ENCODE measurements around the gene SACM1L. TPM values are rescaled to one million over a fixed set of nuclear protein-coding genes. Genes with fewer than 3 reads are reported as not detected.

Gene SACM1L
- total RNA-seq, 4 donors from 2014 or later: 33.2 to 37.4 (median 36.2) TPM

DNA sequence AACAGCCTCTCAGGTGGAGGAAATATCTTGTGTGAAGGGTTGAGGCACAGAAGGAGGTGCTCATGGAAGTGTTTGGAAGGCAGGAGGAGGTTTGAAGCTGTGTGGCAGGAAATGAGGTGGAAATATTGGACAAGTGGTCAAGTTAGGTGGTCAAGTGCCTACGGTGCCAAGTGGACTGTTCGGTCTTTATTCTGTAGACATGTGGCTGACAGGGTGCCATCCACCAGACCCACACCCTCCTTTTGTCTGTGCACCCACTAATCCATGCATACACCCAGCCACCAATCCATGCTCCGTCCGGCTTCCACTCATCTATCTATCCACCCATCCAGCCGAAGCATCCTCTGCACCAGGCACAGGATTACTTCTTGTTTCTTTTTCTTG lies 105.0 kb downstream of the SACM1L start:
- TF ChIP-seq POLR2AphosphoS5 (IDR thresholded peaks at IDR 0.05): no peak
- TF ChIP-seq, protein P1, sequence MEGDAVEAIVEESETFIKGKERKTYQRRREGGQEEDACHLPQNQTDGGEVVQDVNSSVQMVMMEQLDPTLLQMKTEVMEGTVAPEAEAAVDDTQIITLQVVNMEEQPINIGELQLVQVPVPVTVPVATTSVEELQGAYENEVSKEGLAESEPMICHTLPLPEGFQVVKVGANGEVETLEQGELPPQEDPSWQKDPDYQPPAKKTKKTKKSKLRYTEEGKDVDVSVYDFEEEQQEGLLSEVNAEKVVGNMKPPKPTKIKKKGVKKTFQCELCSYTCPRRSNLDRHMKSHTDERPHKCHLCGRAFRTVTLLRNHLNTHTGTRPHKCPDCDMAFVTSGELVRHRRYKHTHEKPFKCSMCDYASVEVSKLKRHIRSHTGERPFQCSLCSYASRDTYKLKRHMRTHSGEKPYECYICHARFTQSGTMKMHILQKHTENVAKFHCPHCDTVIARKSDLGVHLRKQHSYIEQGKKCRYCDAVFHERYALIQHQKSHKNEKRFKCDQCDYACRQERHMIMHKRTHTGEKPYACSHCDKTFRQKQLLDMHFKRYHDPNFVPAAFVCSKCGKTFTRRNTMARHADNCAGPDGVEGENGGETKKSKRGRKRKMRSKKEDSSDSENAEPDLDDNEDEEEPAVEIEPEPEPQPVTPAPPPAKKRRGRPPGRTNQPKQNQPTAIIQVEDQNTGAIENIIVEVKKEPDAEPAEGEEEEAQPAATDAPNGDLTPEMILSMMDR (IDR thresholded peaks at IDR 0.05): no peak
- TF ChIP-seq POLR2A (IDR thresholded peaks at IDR 0.05; ENCODE audit: low read depth): no peak
- no peak for TF ChIP-seq EP300 (IDR thresholded peaks at IDR 0.05)
- H3K4me3 ChIP-seq: no peak overlapping the region
- no peak for DNase-seq (ENCODE audit: extremely low spot score)
- intact Hi-C loops (cut with DNase I): no loop called here
- no peaks in the 10 kb centered on the region for H3K36me3 ChIP-seq
- H3K27ac ChIP-seq (replicated peaks in 1 of 4): no peak overlapping the region
- peaks cover 0 to 9% (median 7%) of the 10 kb centered on the region in 4 donors for H3K9me3 ChIP-seq
- WGBS: 95% methylated on average over 5 of the region's 5 CpGs
- H3K27me3 ChIP-seq: peaks cover 8 to 45% (median 25%) of the 10 kb centered on the region in 4 donors
- H3K4me1 ChIP-seq: peaks cover 11 to 17% (median 13%) of the 10 kb centered on the region in 4 donors

DNA sequence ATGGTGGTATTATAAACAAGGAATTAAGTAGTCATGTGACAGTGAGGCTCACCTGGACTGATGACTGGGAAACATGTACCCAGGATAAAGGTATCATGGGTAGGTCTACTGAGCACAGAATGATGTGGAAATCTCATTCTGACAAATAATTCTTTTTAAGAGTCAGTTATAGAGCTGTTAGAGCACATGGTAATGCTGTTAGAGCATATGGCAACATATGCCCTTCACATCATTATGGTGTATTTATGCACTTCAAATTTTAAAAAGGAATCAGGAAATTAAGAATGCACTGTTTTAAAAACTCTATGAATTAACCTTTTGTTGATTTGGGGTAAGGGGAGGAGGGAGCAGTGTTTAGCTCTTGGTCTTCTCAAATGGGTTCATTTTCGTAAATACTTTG lies 105.5 kb downstream of the SACM1L start:
- no peak for TF ChIP-seq EP300 (IDR thresholded peaks at IDR 0.05)
- no peak for TF ChIP-seq POLR2A (IDR thresholded peaks at IDR 0.05; ENCODE audit: low read depth)
- TF ChIP-seq POLR2AphosphoS5 (IDR thresholded peaks at IDR 0.05): no peak
- TF ChIP-seq, protein P1 (IDR thresholded peaks at IDR 0.05): no peak
- H3K27me3 ChIP-seq: peaks cover 8 to 50% (median 27%) of the 10 kb centered on the region in 4 donors
- H3K4me1 ChIP-seq: peaks cover 11 to 17% (median 13%) of the 10 kb centered on the region in 4 donors
- DNase-seq (ENCODE audit: extremely low spot score): no peak
- H3K27ac ChIP-seq (replicated peaks in 1 of 4): no peak overlapping the region
- no peak overlapping the region for H3K4me3 ChIP-seq
- intact Hi-C loops (cut with DNase I): no loop called here
- 85% methylated on average over 1 of the region's 1 CpG for WGBS
- H3K9me3 ChIP-seq: peaks cover 0 to 7% (median 5%) of the 10 kb centered on the region in 4 donors
- H3K36me3 ChIP-seq: no peaks in the 10 kb centered on the region

Small RNA genes lying within 50 kb of the gene (small RNA-seq; reads per million reads assigned to genes)
- 0 reads per million in 3 donors for gene RN7SL145P

Other genes with a start within 250 kb of the SACM1L start
- 10 to 100 TPM; 14.6 to 36.1 (median 29.2) TPM for gene LIMD1, start 94.6 kb upstream of the SACM1L start, total RNA-seq
- gene SLC6A20, start 107.1 kb downstream of the SACM1L start, total RNA-seq: under 1 TPM in 3 of 4 donors, not detected in 1; 0.19 to 0.33 (median 0.29) TPM
- 10 to 100 TPM; 12.0 to 18.3 (median 17.8) TPM for gene LZTFL1, start 152.7 kb downstream of the SACM1L start, total RNA-seq
- gene CCR9, start 197.1 kb downstream of the SACM1L start, total RNA-seq: under 1 TPM in 1 of 4 donors, not detected in 3; 0.17 TPM